HepG2 (cell line): Measurements from ENCODE around the gene AP3B1. TPM values are rescaled to one million over a fixed set of nuclear protein-coding genes. Genes with fewer than 3 reads are reported as not detected.

ENCODE experiments used
- ATAC-seq: fragments of 200-7000 bp; cut with Tn5 transposase; 3 replicates; pipeline ENCODE4 v1.9.1; 2020; ENCODE audit warnings: mild to moderate bottlenecking, moderate library complexity
- BruUV-seq: library from RNA; stranded (reverse); fragments of 400-500 nt; replicated peaks from 2 replicates; lab custom pipeline; 2021; lab: Mats Ljungman, UMichigan
- CTCF ChIA-PET: fragments of 300-600 bp; formaldehyde crosslinking; extraction: SDS; loops from one replicate; lab custom pipeline; 2021; ENCODE audit warnings: low total read pairs, inconsistent platforms, low intra/inter-chr PET ratio; lab: Yijun Ruan, JAX
- POLR2A ChIA-PET: fragments of 350-600 bp; sonication (Branson Sonifier 250); formaldehyde crosslinking; loops from one replicate; lab custom pipeline; 2020; ENCODE audit warnings: antibody characterized with exemption, inconsistent platforms; lab: Yijun Ruan, JAX
- DNase-seq: peaks from one replicate; pipeline ENCODE4 v3.0.0-alpha.2; 2015; ENCODE audit warnings: low spot score
- FAIRE-seq: peaks from 3 replicates; lab custom pipeline; 2011; peaks lifted over from hg19 to GRCh38; lab: Jason Lieb, UNC
- H2AFZ ChIP-seq: one replicate; pipeline ENCODE4 v1.6.1; 2011; ENCODE audit warnings: low read length, inconsistent platforms
- H3K27ac ChIP-seq: fragments of 300-600 bp; 3 replicates; pipeline ENCODE4 v1.8.0; 2011; ENCODE audit warnings: mixed run types, mild to moderate bottlenecking, mixed read lengths, low read length, inconsistent platforms; ENCODE audit not compliant: insufficient read depth; ENCODE audit errors: extremely low read length
- H3K27me3 ChIP-seq, 2 experiments: fragments of 200-600 bp in 1 of 2; 2 replicates in 1 of 2; 3 replicates in 1 of 2; pipeline versions ENCODE4 v1.6.0 to v1.8.0; 2011; ENCODE audit warnings: low read length in 2 of 2, mild to moderate bottlenecking in 2 of 2, moderate library complexity in 2 of 2, inconsistent platforms in 1 of 2; ENCODE audit not compliant: insufficient read depth in 2 of 2, control insufficient read depth in 1 of 2
- H3K36me3 ChIP-seq, 2 experiments: fragments of 200-600 bp in 1 of 2; replicated peaks in 1 of 2; 2 replicates in 1 of 2; 3 replicates in 1 of 2; pipeline versions ENCODE4 v1.5.1 to v1.8.0; 2011; ENCODE audit warnings: low read length in 2 of 2, inconsistent platforms in 1 of 2; ENCODE audit not compliant: insufficient read depth in 2 of 2, control insufficient read depth in 1 of 2
- H3K4me1 ChIP-seq: 2 replicates; pipeline ENCODE4 v1.5.1; 2012; ENCODE audit warnings: low read length, inconsistent platforms; ENCODE audit not compliant: insufficient read depth
- H3K4me2 ChIP-seq: 2 replicates; pipeline ENCODE4 v1.6.0; 2011; ENCODE audit warnings: low read depth, low read length, inconsistent platforms
- H3K4me3 ChIP-seq, 3 experiments: fragments of 200-600 bp in 1 of 3; sonication (generic), shearing (Covaris generic) in 1 of 3; replicated peaks in 1 of 3; 2 replicates each; pipeline ENCODE4 v1.5.1; 2011 to 2016; ENCODE audit warnings: low read length in 3 of 3, inconsistent platforms in 2 of 3, low read depth in 2 of 3, mild to moderate bottlenecking in 2 of 3, control low read depth in 1 of 3, mixed read lengths in 1 of 3; ENCODE audit not compliant: insufficient read depth in 1 of 3
- H3K79me2 ChIP-seq: one replicate; pipeline ENCODE4 v1.6.1; 2011; ENCODE audit warnings: low read length, inconsistent platforms; ENCODE audit not compliant: insufficient read depth
- H3K9ac ChIP-seq: 2 replicates; pipeline ENCODE4 v1.6.0; 2011; ENCODE audit warnings: mild to moderate bottlenecking, low read depth, low read length, inconsistent platforms; ENCODE audit not compliant: insufficient read depth
- H3K9me3 ChIP-seq: 2 replicates; pipeline ENCODE4 v1.5.1; 2012; ENCODE audit warnings: mild to moderate bottlenecking, low read length
- H4K20me1 ChIP-seq: 2 replicates; pipeline ENCODE4 v1.6.0; 2011; ENCODE audit warnings: inconsistent platforms, mild to moderate bottlenecking, low read length, moderate library complexity; ENCODE audit not compliant: insufficient read depth
- AHR ChIP-seq: IDR thresholded peaks from 2 replicates; pipeline ENCODE4 v1.6.1; 2018; ENCODE audit warnings: missing genetic modification reagents, missing compliant biosample characterization
- HES4 ChIP-seq: sonication (generic); formaldehyde crosslinking; IDR thresholded peaks from 2 replicates; pipeline ENCODE4 v1.9.0; 2021; ENCODE audit warnings: mild to moderate bottlenecking, missing genetic modification reagents, borderline replicate concordance
- JDP2 ChIP-seq: sonication (generic); formaldehyde crosslinking; IDR thresholded peaks from 2 replicates; pipeline ENCODE4 v1.8.1; 2022; ENCODE audit warnings: missing genetic modification reagents, borderline replicate concordance
- MAFG ChIP-seq: sonication (generic); formaldehyde crosslinking; IDR thresholded peaks from 2 replicates; pipeline ENCODE4 v1.5.1; 2020; ENCODE audit warnings: mild to moderate bottlenecking, missing genetic modification reagents
- TP53 ChIP-seq: sonication (generic); formaldehyde crosslinking; conservative IDR thresholded peaks from 2 replicates; pipeline ENCODE4 v1.4.0; 2020; ENCODE audit warnings: missing genetic modification reagents
- ZMYM4 ChIP-seq: sonication (generic); formaldehyde crosslinking; IDR thresholded peaks from 2 replicates; pipeline ENCODE4 v1.8.1; 2023; ENCODE audit warnings: mild to moderate bottlenecking, missing genetic modification reagents
- ZNF343 ChIP-seq: sonication (generic); formaldehyde crosslinking; IDR thresholded peaks from 2 replicates; pipeline ENCODE4 v1.4.0; 2020; ENCODE audit warnings: mild to moderate bottlenecking, missing genetic modification reagents
- ZNF570 ChIP-seq: sonication (generic); formaldehyde crosslinking; IDR thresholded peaks from 2 replicates; pipeline ENCODE4 v1.4.0; 2020; ENCODE audit warnings: mild to moderate bottlenecking, missing genetic modification reagents, borderline replicate concordance
- ZNF770 ChIP-seq: sonication (generic); formaldehyde crosslinking; IDR thresholded peaks from 2 replicates; pipeline ENCODE4 v1.5.0; 2020; ENCODE audit warnings: mild to moderate bottlenecking, missing genetic modification reagents
- WGBS: methylation state at CpG from one replicate; pipeline ENCODE4 v1.1.6; 2017; ENCODE audit warnings: low lambda C conversion rate; 5-methylcytosine and 5-hydroxymethylcytosine counted together
- in situ Hi-C: cut with HindIII; loops from 2 replicates; pipeline ENCODE4 v1.10.0; 2017; ENCODE audit warnings: low pct_unique_long_range_greater_than_20kb; ENCODE audit not compliant: extremely low pct_ligation_motif_present
- intact Hi-C: fragments of 100-400 bp; cut with micrococcal nuclease; formaldehyde crosslinking; loops from one replicate; pipeline ENCODE4 v1.10.0; 2022; ENCODE audit not compliant: unreplicated experiment
- polyA plus RNA-seq, 8 experiments: library from polyadenylated mRNA; depleted of rRNA in 3 of 8; stranded (reverse) in 7 of 8; unstranded in 1 of 8; fragments of >200 nt; fragmentation: Illumina TruSeq in 4 of 8; extraction: Trizol in 4 of 8; gene quantifications; 2 replicates each; pipeline versions ENCODE4 v1.2.1 to v1.2.3, GENCODE V29; 2011 to 2016; ENCODE audit warnings: low read depth in 4 of 8, missing spikeins in 1 of 8, mixed read lengths in 1 of 8; ENCODE audit not compliant: insufficient read depth in 1 of 8
- total RNA-seq, 5 experiments: library from RNA; depleted of rRNA; stranded (reverse); fragments of >200 nt; fragmentation: Illumina TruSeq; extraction: Trizol; gene quantifications; 2 replicates each; pipeline ENCODE4 v1.2.3, GENCODE V29; 2016; ENCODE audit warnings: low read depth in 1 of 5

The AP3B1 gene
- total and polyA plus RNA-seq, 2 of the 13 experiments (the other 11 are each of a cell fraction or from before 2014, with no cell fraction given), result 37.7 to 51.2 TPM

GRCh38 chr5:77971776-77972468, 322.6 kb downstream of the AP3B1 start:
- Histone ChIP-seq H3K27ac (no peak overlapping the region), H3K4me2 (0 out of 2 replicates have a peak overlapping the region, but pooled peaks have one; percentile 41), H3K36me3 (no peaks in the 10 kb centered on the region), H4K20me1 (no peaks in the 10 kb centered on the region), H3K4me3 (no peak overlapping the region), H3K4me1 (no peaks in the 10 kb centered on the region), H3K27me3 (peaks cover 0 to 29% of the 10 kb centered on the region in 2 experiments; a peak in 3 of 5 replicates), H3K9me3 (no peaks in the 10 kb centered on the region), H3K9ac (no peak overlapping the region), H2AFZ (no peak overlapping the region), H3K79me2 (no peaks in the 10 kb centered on the region)
- in situ Hi-C loops, result no loop called here
- no peak for TF ChIP-seq ZMYM4 (CRISPR knock-in tag)
- TF ChIP-seq MAFG, result no peak
- no peak for TF ChIP-seq TP53 (CRISPR knock-in tag)
- BruUV-seq, result no TSS peak
- intact Hi-C loops, result no loop called here
- DNase-seq (no peak), ATAC-seq (no peak), FAIRE-seq (no peak)
- ChIA-PET POLR2A (no interaction called here), CTCF (no interaction called here)
- WGBS, result 71% methylated on average over 16 of the region's 16 CpGs

- Histone ChIP-seq H3K9me3 (no peaks in the 10 kb centered on the region), H3K36me3 (no peaks in the 10 kb centered on the region), H2AFZ (no peak overlapping the region), H3K4me1 (no peaks in the 10 kb centered on the region), H4K20me1 (no peaks in the 10 kb centered on the region), H3K9ac (no peak overlapping the region), H3K27ac (no peak overlapping the region), H3K79me2 (no peaks in the 10 kb centered on the region), H3K27me3 (peaks cover 0 to 29% of the 10 kb centered on the region in 2 experiments; a peak in 3 of 5 replicates), H3K4me2 (no peak overlapping the region), H3K4me3 (no peak overlapping the region)
- ChIA-PET CTCF (no interaction called here), POLR2A (no interaction called here)
- no peak for ATAC-seq
- intact Hi-C loops (no loop called here), in situ Hi-C loops (no loop called here)
- no peak for DNase-seq
- no TSS peak for BruUV-seq
- no peak for TF ChIP-seq HES4 (CRISPR knock-in tag)
- TF ChIP-seq JDP2 (CRISPR knock-in tag), result no peak
- TF ChIP-seq AHR (CRISPR knock-in tag), result no peak
- TF ChIP-seq ZNF343, result no peak
- TF ChIP-seq ZNF770, result no peak
- TF ChIP-seq ZNF570 (CRISPR knock-in tag), result no peak
- no peak for FAIRE-seq
- WGBS, result 46% methylated on average over 5 of the region's 5 CpGs
Measured at GRCh38 chr5:77970891-77971290, 323.6 kb downstream of the AP3B1 start.
